RWPE1 (cell line): Measurements from ENCODE around the gene UFD1.

Experiments used
- CTCF ChIA-PET: fragments of 350-600 bp; sonication (Branson Sonifier 250); formaldehyde crosslinking; extraction: SDS; loops from one replicate; lab custom pipeline; 2021; lab: Yijun Ruan, JAX
- POLR2A ChIA-PET: fragments of 400-600 bp; formaldehyde crosslinking; extraction: SDS; loops from one replicate; lab custom pipeline; 2020; ENCODE audit warnings: antibody characterized with exemption; ENCODE audit not compliant: low non-redundant PET; lab: Yijun Ruan, JAX
- DNase-seq: peaks from one replicate; pipeline ENCODE4 v3.0.0; 2012; ENCODE audit warnings: low spot score
- H3K27ac ChIP-seq: fragments of 450-650 bp; 2 replicates; pipeline ENCODE4 v1.5.1; 2017
- CTCF ChIP-seq: fragments of 450-650 bp; conservative IDR thresholded peaks from 2 replicates; pipeline ENCODE4 v1.5.1; 2017; ENCODE audit warnings: low read depth, mild to moderate bottlenecking

Gene UFD1

GRCh38 chr22:19463491-19464469 lies 15.2 kb downstream of the UFD1 start:
- no peak for DNase-seq
- ChIA-PET POLR2A (no interaction called here), CTCF (no interaction called here)
- no peak overlapping the region; the same call in 1 of the 2 replicates for H3K27ac ChIP-seq
- TF ChIP-seq CTCF, result no peak

- TF ChIP-seq CTCF, result no peak
- ChIA-PET POLR2A (no interaction called here), CTCF (no interaction called here)
- DNase-seq, result no peak
- no peak overlapping the region for H3K27ac ChIP-seq
Observed at GRCh38 chr22:19463008-19463407, 16.0 kb downstream of the UFD1 start.

DNA sequence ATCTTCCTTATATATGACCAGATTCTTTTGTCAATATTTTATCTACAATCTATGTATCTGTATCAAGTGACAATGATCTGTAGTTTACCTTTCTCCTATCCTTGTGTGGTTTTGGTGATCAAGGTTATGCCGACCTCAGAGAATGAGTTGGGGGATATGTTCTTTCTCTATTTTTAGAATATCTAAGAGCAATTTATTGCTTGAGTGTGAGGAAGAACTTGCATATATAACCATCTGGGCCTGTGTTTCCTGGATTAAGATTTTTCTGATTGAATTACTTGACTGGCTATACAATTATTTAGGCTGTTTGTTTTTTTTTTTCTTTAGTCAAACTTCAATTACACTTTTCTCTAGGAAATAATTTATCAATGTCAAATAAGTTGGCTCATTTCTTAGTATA lies 17.5 kb downstream of the UFD1 start:
- no peak for TF ChIP-seq CTCF
- no peak for DNase-seq
- no peak overlapping the region for H3K27ac ChIP-seq
- CTCF ChIA-PET, result no interaction called here
- POLR2A ChIA-PET, result no interaction called here

DNA sequence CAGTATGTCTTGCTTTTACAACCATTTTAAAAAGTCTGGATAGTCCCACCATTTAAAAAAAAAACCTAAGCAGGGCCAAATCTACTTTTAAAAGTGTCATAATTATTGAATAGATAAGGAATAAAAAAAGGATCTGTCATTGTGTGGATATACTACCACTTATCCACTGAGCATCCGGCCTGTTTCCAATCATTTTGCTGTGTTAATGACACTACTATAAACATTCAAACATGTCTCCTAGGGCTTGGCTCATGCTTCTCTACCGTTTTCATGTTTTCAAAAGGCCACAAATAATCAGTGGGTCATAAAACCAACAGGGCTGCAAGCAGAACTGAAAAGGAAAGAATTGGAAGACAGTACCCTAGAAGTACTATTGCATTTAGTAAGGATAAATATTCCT lies 19.0 kb downstream of the UFD1 start:
- CTCF ChIA-PET, result interaction anchor here (0.5 kb wide), 1 partner anchor 157 kb away, joined by 3 read pairs; no protein-coding TSS in a partner anchor
- no peak for DNase-seq
- TF ChIP-seq CTCF, result no peak
- POLR2A ChIA-PET, result no interaction called here
- H3K27ac ChIP-seq, result no peak overlapping the region

- POLR2A ChIA-PET, result no interaction called here
- CTCF ChIA-PET, result no interaction called here
- H3K27ac ChIP-seq, result peak overlapping the region; percentile 11; the same call in 1 of the 2 replicates
- no peak for TF ChIP-seq CTCF
- DNase-seq, result no peak
Observed at GRCh38 chr22:19457828-19458428, 21.1 kb downstream of the UFD1 start.

DNA sequence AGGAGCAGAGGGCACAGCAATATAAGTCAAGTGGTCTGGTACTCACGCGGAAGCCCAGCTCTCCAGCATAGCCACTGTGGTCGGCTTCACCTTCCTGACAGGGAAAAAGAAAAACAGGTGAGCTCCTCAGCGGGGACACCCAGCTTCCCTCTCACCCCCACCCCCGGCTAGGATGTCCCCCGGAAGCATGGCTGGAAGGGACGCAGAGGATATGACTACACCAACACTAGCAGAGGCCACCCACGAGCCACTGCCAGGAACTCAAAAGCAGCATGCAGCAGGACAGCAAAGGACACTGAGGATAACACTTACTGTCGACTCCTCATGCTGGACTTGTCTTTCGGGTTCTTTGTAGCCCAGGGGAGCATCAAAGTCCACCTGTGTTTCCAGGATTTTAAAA lies 22.5 kb downstream of the UFD1 start:
- ChIA-PET CTCF (no interaction called here), POLR2A (no interaction called here)
- DNase-seq, result no peak
- TF ChIP-seq CTCF, result no peak
- peak overlapping the region; percentile 69; the same call in 1 of the 2 replicates for H3K27ac ChIP-seq
